GM21825 (cell line): Measurements from ENCODE around the gene PDGFA.

Source experiments
- ATAC-seq: cut with Tn5 transposase; IDR thresholded peaks from one replicate; pipeline ENCODE4 v1.9.1; 2021; ENCODE audit warnings: mild to moderate bottlenecking, moderate library complexity; ENCODE audit not compliant: unreplicated experiment

PDGFA gene

DNA sequence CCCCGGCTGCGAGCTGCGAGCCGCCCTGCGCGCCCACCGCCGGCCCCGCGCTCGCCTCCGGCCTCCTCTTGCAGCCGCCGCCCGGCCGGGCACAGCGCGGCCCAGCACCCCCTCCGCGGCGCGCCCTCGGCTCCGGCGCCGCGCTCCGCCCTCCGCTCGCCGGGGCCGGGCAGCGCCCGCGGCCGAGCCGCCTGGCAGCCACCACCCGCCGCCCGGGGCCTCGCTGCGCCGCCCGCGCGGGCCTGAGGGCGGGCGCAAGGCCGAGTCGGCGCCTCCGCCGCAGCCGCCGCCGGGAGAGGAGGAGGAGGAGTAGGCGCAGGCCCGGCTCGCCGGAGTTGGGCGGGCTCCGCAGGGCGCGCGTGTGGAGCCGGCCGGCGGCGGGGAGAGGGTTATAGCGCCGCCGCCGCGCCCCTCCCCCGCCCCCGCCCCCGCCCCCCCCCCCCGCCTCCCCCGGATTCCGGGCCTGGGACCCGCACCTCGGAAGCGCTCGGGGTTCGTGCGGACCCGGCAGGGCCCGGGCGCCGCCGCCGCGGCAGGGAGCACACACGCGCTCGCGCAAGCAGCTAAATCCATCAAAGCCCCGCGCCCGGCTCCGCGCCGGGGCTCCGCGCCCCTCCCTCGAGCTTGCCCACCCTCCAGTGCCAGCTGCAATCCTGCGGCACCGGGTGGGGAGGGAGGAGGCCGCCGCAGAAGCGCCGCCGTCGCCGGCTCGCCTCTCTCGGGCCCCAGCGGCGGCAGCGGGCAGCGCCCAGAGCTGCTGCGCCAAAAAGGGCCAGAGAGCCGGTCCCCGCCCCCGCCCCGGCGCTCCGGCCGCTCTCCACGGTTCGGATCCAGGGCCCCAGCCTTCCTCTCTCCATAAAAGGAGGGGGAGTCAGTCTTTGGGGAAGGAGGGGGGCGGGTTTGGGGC, at the start of gene PDGFA:
Gene PDGFA, minus strand, starts transcription at position 363 of the 907 bp plus-strand sequence. CDS start 845 bp downstream, outside the sequence.
- no peak for ATAC-seq

DNA sequence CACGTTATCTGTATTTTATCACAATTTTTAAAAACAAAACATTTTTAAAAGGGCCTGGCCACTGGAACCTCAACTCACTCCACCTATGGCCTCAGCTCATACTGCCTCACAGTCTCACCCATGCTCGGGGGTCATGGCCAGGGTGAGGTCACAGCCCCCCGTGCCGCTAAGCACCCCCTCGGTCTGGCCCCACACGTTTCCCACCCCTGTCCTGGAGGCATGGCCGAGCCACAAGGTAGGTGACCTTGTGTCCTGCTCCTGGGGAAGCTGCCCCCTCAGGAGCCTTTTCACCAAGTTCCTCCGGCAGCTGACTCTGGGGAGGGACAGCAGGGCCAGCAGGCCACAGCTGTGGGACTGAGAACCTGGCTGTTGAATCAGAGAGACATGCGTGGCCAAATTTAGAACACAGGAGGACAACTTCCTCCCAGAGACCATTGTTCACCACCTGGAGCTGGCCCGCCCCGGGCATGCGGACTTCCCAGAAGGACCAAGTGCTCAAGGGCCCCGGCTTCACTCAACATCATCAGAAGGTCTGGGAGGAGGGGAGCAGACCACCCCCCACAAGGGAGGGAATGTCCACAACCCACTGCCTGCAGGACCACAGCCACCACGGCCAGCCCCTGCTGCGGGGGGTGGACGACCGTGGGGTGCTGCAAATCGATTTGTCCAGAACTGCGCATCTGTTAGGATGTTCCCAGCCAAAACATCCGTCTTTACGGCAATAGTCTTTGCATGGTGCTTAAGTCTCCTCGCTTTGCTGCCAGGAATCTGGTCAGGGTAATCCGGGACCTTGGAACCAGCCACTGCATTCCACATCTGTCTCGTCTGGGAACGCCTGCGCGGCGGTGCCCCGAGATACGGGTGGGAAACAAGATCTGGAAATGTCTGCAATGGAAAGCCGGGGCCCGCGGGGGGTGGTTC, 48.6 kb upstream of the PDGFA start:
- no peak for ATAC-seq

DNA sequence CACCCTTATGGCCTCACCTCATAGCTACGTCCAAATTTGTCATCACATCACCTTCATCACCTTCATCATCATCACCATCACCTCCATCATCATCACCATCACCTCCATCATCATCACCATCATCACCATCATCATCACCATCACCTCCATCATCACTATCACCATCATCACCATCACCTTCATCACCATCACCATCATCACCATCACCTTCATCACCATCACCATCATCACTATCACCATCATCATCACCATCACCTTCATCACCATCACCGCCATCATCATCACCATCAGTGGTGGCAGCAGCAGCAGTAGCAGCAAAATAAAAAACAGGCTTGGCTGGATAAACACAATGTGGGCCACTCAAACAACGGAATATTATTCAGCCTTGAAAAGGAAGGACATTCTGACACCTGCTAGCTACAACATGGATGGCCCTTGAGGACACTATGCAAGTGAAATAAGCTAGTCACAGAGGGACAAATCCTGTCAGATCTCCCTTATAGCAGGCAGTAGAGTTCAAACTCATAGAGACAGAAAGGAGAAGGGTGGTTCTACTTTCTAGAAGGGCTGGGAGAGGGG, 47.7 kb upstream of the PDGFA start:
- no peak for ATAC-seq

DNA sequence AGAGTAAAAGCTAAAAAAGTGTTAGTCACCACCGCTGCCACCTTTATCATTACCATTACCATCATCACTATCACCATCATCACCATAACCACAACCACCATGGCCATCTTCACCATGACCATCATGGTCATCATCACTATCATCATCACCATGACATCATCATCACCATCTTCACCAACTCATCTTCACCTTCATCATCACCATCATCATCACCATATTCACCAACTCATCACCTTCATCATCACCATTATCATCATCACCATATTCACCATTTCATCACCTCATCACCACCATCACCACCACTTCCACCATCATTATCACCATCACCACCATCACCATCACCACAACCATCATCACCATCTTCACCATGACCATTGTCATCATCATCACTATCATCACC, 46.5 kb upstream of the PDGFA start:
- ATAC-seq: no peak

DNA sequence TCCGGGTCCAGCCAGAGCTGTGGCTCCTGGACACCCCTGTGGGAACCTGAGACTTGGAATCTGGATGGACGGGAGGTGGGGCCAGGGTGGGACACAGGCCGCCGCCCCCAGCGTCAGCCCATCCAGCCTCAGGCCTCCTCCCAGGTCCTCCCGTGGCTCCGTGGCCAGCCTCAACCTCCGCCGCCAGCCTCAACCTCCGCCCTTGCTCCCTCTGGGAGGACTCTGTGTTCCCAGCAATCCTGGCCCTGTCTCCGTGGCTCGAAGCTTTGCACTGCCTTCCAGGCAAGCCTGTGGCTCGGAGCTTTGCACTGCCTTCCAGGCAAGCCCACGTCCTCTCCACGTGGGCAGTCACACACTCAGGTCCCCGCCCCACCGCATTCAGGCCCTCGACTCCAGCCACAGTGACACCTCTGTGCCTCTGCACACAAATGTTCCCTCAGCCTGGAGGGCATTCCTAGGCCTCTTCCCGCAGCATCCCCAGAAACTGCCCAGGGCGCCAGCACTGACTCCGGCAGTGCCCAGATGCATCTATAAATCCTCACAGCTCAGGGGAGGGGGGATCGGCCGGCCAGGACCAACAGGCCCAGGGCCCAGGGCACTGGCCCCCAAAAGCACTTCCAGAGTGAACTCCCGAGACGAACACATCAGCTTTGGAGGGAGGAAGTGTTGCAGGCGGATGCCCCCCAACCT, 44.7 kb upstream of the PDGFA start:
- ATAC-seq: no peak

DNA sequence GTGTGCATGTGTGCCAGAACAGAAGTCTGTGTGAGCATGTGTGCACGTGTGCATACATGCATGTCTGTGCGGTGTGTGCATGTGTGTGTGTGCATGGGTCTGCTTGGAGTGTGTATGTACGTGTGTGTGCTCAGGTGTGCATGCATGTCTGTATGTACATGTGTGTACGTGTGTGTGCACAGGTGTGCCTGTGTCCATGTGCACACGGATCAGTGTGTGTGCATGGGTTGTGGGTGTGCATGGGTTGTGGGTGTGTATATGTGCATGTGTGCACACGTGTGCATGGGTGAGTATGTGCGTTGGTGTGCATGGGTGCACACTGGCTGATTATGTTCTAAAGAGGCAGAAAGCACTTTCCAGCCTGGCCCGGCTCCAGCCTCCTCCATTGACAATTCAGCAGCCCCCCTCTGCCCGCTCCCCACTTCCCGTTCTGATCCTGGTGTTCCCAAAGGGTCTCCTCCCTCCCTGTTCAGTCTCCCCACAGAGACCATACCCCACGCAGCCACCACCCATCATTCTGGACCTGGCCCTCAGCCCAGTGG, 44.1 kb upstream of the PDGFA start:
- ATAC-seq: no peak

DNA sequence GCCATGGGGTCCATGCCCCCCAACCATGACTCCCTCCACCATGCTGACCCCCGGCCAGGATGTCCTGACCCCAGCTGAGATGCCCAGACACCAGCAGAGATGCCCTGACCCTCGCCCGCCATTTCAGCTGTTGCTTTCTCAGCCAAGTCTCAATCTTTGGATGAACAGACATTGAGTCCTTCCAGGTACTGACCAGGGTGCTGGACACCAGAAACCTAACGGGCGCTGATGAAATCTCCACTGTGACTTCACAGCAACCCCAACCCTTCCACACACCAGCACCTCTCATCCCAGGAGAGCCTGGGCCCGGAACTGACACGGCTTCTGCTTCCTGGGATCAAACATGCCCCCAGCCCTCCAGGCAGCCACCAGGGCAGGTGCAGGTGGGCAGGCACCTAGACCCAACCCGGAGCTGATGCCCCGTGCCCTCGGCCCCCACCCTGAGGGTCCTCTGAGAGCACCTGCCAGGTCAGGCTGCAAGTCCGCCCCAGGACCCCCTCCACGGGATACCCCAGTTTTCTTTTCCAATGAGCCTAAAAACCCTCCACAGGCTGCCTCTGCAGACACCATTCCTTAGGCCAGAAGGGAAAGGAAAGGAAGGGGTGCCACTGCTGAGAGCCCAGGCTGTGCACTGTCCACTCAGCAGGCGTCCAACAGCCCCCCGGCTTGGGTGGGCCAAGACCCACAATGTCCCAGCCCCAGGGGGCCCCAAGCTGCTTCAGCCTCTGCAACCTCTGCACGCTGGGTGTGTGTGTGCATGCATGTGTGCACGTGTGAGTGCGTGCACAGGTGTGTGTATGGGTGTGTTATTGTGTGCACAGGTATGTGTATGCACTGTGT, 43.4 kb upstream of the PDGFA start:
- no peak for ATAC-seq

DNA sequence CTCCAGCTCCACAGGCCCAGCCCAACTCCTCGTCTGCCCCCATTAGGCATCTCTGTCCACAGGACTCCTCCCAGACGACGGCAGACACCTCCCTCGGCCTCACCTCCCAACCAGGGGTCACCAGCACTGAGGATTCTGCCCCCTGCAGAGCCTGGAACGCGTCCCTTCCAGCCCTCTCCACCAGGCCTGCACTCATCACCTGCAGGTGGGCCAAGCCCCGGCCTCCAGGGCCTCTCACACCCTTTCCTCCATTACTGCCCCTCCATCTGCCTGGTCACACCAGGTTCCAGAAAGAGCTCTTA, 42.7 kb upstream of the PDGFA start:
- no peak for ATAC-seq

DNA sequence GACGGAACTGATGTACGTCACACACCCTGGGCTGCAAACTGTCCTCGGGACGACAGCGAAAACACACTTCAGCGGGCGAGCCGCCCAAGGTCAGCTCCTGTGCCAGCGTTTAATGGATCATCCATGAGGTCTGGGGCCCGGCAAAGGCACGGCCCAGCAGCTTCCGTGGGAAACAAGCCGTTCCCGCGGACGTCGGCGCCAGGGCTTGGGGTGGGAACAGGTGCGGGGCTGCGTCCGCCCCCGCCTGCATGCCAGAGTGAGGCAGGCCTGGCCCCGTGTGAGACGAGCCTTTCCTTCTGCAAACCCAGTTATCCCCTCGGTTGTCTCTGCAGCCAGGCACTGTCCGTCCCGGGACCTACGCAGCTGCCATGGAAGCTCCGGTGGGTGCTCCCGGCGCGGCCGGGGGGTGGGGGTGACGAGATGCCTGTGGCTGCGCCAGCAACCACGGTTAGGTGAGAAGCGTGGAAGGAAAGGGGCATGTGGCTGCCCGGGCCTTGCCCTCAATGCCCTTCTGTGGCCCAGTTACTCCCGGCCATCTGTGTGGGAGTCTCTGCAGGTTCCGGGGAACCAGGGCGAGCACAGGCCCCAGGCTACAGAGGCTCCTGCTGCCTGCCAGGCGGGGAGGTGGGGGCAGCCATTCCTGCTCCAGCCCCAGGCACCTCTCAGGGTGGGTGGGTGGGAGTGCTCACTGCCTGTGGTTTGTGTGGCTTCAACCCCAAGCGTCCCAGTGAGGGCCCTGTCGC, 42.2 kb upstream of the PDGFA start:
- no peak for ATAC-seq

DNA sequence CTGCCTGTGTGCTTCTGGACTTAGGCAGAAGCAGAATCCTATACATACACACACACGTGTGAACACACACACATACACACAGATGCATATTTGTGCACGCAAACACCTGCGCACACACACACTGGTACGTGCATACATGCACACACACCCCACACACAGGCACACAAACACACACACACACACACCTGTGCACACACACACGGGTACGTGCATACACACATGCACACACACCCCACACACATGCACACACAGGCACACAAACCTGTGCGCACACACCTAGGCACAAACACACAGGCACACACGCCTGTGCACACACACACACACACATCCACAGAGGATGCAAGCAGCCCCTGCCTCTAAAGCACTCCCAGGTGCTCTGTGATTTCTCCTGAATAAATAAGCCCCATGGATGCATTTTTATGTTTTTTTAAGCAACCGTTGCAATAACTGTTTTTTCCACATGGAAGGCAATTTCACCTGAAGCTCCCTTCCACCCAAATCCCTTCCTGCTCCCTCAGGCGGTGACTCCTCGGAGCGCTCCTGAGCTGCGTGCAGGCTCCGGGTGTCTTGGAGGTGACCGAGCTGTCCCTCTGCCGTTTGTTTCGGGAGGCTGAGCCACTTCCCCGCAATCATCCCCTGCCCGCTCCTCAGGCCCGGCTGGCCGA, 41.5 kb upstream of the PDGFA start:
- ATAC-seq: no peak

DNA sequence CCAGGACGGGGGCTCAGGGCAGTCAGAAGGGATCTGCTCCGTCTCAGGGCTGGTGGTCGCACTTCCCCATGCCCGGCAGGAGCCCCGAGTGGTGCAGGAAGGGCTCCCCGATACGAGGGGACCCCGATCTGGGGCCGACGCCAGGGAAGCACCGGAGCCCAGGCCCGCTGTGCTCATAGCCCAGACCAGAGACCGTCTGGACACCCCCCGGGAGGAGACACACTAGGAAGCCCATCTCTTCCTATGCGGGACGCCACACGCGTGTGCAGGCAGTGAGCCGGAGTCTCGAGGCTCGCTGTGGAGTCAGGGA, 39.7 kb upstream of the PDGFA start:
- no peak for ATAC-seq

DNA sequence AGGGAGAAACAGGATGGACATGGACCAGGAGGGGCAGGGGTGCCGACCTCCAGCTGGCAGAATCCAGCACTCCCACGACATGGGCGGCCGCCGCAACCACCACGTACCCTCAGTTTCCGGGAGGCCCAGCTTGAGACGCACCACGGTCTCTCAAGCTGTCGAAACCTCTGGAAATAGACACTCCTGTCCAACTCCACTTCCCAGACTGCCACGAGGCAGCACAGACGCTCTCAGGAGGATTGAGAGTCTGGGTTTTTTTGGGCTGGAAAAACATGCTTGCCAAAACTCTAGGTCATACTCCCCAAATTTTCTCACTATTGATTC, 37.9 kb upstream of the PDGFA start:
- no peak for ATAC-seq

DNA sequence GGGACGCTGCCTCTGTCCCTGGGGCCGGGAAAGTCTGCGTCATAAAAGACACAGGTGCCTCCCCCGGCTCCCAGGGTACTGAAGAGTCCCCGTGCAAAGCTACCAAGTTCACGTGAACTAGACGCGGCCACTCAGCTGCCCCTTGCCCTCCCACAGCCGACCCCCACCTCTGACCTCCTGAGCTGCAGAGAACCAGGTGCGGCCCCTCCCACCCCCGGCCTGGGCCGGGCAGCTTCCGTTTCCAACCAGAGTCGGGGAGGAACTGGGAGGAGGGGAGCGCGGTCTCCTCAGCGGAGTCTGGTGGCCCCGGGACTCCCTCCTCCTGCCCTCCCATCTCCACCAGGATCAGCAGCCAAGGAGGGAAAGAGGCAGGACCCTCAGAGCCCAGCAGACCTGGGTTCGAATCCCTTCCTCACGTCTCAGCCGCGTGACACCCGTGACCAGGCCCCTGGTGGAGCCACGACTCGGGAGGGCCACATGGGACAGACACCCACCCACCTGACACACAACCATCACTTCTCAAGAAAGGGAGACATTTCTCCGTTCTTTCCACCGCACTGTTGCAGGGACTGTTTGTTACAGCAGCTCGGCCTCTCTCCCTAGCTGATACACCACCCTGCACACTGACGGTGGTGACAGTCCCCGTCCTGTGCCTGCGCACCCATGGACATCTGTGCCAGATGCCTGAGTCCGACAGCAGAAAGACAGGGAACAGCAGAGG, 37.4 kb upstream of the PDGFA start:
- no peak for ATAC-seq

DNA sequence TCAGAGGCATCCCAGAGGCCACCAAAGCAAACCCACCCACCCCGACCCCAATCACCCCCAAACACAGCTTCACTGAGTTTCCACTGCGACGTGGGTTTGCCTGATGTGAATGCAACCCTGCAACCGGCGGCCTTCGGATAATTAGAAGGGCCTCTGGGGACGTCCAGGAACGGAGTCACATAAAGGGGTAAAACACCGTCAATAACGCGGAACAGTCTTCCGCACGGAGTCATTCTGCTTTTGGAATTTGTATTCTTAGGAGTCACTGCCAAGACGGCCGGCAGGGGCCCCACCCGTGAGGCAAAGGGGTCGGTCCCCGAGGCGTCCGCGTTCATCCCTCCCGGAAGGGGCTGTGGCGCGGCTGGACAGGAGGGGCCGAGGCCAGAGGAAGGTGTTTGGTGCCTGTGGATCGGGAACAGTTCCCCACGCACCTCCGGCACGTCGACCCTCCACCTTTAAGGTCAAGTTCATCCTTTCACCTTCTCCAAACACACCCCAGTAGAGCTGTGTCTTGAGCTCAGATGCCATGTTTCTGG, 36.7 kb upstream of the PDGFA start:
- no peak for ATAC-seq

DNA sequence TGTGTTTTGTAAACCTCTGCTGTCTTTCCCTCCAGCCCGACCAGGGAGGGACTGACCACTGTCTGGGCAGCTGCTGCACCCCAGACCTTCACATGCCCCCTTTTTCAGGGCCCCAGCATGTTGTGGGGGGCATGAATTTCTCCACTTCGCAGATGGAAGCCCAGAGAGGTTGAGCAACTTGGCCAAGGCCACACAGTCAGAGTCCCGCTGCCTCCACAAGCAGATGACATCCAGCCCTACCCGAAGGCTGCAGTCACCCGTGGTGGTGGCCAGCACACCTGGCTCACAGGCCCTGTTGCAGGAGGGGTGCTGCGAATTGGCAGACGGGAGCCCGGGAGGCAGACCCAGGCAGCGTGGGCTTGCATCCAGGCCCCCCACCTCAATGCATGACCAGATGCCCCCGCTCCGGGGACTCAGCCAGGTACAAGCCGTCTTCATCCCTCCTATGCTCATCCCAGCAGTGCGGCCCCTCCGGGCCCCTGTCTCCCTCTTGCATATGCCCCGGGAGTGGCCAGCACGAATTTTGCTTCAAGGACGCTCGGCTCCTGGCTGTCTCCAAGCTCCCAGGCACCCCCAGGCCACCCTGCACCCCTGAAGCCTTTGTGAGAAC, 36.0 kb upstream of the PDGFA start:
- no peak for ATAC-seq

DNA sequence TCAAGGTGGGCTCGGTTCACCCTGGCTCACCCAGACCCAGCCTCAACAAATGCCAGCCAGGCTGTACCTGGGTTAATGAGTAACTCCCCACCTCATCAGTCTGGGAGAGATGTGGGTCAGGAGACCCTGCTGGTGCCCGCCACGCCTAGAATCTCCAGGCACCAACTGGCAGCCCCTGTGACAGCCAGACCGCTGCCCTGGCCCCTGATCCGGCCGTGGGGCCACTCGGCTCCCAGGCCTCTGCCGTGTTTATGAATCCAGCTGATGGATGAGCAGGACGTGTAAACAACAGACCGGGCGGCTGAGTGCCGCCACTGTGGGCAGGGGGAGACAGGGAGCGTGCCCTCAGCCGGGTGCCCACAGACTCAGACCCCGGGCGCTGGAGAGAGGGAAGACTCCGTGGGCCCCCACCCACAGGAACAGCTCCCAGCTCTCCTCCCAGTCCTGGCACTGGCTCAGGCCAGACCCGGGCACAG, 34.0 kb upstream of the PDGFA start:
- no peak for ATAC-seq

DNA sequence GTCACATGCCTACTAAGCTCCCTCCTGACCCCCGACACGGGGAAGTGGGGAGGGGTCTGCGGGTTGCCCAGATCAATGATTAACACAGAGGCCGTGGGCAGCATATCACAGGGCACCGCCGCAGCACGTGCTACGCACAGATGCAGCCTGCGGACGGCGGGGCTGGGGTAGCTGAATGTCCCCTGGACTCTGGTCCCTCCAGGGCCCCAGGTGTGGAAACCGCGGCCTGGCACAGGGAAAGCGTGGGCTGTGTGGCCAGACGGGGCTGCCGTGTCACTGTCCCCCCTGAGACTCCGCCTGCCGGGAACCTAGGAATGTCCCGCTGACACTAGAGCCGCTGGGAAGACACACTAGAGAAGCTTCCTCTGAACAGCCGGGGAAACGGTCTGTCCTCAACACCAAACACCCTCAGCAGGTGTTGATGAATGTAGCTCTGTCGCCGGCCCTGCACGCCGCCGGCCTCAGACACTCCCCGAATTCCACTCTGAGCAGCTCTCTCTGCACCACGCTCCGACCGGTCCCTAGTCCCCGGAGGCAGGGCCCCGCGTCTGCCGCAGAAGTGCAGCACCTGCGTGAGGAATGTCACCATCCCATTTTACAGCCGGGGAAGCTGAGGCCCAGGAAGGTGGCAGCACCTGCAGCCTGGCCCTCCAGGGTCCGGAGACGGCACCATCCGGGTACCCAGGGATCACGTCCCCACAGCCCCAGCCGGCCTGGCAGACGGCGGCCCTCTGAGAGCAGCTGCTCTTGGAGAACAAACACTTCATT, 33.4 kb upstream of the PDGFA start:
- ATAC-seq: no peak
